DMS 273 (cell line): ENCODE data around the gene SRPK2.

Experiments used
- DNase-seq: peaks from one replicate; lab custom pipeline; 2025; ENCODE audit not compliant: unreplicated experiment; lab: John Stamatoyannopoulos, UW

SRPK2 gene

DNA sequence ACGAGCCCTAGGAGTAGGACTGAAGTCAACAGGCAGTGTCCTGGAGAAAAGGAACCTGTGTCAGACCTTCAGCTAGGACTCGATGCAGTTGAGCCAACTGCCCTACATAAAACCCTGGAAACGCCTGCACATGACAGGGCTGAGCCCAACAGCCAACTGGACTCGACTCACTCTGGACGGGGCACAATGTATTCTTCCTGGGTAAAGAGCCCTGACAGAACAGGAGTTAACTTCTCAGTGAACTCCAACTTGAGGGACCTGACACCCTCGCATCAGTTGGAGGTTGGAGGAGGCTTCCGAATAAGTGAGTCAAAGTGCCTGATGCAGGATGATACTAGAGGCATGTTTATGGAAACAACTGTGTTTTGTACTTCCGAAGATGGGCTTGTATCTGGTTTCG lies 281.3 kb downstream of the SRPK2 start:
- no peak for DNase-seq

DNA sequence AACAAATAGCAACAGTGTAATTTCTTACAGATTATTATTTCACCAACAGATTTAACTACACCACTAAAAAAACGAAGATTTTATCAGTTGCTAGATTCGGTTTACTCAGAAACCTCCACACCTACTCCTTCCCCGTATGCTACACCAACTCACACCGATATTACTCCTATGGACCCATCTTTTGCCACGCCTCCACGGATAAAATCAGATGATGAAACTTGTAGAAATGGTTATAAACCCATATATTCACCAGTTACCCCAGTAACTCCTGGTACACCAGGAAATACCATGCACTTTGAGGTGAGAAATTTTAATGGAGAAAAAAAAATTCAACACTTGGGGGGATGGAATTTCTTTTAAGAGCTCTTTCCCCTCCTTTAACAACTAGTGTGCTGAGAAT lies 282.2 kb downstream of the SRPK2 start:
- DNase-seq, result no peak

DNA sequence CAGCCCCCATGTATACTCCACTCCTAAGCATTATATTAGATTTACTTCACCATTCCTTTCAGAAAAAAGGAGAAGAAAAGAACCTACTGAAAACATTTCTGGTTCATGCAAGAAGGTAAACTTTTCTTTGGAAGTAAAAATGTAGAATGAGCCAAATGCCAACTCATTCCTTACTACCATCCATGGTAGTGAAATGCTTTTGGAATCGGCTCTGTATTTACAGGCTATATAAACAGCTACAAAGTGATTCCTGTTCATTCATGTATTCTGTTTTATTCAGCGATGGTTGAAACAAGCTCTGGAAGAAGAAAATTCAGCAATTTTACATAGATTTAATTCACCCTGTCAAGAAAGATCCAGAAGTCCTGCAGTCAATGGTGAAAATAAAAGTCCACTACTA lies 283.1 kb downstream of the SRPK2 start:
- no peak for DNase-seq

DNA sequence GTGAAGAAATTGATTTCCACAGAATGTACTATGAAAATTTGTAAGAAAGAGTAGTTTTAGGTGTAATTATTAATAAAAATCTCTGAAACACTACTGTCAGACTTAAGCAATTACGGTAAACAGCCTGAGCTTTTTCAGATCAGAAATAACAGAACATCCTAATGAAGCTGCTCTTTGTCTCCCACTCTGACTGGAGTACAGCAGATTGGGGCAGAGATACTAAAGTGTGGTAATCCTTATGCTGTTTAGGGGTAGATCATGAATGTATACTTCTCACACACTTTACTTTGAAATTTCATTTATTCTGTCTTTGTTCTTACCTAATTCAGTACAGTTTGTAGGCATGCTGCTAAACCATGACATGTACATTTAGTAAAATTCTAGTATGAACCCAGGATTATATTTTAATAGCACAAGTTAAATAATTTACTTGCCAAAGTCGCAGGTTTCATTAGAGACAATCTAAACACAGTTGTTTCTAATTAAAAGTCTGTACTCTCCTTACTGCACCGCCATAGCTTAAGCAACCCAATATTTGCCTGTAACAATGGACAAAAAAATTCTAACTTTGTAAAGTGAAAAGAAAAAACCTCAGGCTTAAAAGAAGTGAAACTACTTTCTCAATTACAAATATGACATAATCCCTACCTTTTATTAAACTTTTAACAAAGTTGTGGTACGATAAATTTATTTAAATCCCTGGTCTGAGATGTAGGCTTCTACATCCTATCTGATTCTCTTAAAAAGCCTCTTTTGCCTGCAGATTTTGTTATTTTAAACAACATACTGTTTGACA lies 286.0 kb downstream of the SRPK2 start:
- DNase-seq, result no peak

DNA sequence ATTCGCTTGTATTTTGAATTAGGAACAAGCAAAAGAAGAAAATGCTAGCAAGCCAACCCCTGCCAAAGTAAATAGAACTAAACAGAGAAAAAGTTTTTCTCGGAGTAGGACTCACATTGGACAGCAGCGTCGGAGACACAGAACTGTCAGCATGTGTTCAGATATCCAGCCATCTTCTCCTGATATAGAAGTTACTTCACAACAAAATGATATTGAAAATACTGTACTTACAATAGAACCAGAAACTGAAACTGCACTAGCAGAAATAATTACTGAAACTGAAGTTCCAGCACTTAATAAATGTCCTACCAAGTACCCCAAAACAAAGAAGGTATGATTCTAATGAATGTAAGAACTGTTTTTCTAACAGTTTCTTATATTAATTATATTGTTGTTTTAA lies 286.9 kb downstream of the SRPK2 start:
- no peak for DNase-seq

DNA sequence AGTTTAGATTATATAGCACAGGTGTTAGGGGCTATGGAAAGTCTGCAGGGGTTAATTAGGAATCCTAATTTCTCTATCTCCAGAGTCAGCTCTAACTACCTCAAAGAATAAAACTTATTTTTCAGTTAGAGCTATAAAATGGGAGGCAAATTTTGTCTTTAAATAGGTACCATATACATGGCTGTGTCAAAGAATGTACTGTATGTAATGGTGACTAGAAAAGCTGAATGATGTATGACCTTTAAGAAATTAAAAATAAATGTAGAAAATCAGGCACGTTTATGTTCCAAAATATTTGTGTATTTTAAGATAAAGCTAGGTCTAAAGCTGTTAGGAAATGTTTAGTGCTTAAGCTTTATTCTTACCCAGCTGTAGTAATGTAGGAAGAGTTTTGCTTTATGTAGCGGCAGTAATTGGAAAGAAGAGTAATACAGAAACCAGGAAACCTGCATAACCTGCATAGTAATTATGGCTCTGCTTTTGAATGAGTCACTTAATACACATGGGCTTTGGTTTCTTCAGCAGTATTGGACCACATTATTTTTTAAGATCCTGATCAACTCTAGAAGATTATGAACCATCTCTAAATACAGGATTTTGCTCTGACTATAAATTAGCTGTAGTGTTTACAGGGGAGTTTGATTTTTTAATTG lies 289.7 kb downstream of the SRPK2 start:
- no peak for DNase-seq

DNA sequence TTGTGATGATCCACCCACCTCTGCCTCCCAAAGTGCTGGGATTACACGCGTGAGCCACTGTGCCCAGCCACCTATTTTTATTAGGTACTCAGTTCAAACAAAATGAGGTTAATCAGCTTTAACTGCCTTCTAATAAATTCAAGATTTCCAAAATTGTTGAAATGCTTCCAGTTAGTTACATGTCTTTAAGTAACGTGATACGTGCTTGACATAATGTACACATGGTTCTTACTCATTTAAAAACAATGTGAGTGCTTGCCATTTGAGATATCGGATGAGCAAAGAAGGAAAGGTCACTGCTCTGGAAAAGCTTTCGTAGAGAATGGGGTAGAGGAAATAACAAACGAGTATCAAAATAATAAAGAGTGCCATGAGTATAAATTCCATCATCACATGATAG lies 291.1 kb downstream of the SRPK2 start:
- DNase-seq, result no peak

DNA sequence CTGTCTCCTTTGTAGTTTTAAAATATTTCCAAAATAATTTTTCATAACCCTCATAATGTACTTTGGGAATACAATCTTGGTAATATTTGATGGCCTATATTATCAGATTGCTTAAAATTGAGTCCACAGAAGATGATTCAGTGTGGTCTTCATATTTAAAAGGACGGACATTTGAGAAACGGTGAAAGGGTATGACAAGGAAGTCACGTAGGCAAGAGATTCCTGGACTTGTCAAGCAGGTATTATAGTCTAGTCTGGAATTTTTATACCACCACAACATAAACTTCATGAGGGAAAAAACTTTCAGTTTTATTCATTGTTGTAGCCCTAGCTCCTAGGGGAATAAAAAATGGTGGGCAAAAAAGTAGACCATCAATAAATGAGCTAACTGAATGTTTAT lies 292.4 kb downstream of the SRPK2 start:
- no peak for DNase-seq

DNA sequence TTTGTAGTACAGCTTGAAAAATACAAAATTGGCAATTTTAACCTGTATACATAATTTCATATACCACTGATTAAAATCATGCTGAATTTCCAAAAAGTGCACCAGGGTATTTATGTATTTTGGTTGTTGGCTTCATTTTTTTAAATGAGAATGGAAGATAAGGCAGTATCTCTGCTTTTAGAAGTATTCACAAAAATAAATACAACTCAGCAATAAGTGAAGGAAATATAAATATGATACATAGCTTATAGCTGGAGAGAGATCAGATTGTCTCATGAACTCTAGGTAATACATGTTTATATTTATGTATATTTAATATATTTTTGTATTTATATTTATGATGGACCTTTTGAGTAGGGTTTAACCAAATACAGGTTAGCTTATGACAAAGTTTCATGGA lies 293.8 kb downstream of the SRPK2 start:
- no peak for DNase-seq

DNA sequence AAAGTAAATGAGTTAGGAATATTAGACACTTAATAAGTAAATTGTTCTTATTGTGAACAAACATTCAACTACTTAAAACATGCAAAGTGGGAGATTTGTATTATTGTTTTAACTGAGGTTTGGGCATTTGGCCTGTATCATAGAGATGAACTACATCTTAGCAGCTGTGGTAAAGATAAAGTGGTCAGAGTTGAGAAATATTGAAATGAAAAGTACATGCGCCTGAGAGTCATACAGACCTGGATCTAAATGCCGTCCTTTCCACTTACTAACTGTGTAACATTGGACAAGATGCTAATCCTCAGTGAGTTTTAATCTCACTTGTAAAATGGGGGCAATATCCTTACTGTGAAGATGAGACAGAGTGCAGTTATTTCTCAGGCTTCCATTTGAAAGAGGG lies 300.3 kb downstream of the SRPK2 start:
- no peak for DNase-seq

DNA sequence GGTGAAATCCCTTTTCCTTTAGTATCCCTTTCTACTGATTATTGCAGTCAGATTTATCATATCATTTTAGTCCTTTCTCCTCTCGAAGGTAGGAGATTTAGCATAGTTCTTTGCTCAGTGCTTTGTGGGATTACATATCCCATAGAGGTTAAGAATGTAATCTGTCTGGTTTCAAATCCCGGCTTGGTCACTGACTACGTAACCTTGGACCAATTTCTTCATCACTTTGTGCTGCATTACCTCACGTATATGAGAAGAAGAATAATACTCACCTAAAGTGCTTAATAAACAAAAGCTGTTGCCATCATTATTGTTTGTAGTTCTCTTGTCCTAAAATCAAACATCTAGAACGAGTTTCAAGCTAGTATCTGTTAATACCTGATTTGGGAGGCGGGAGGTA lies 300.7 kb downstream of the SRPK2 start:
- no peak for DNase-seq

DNA sequence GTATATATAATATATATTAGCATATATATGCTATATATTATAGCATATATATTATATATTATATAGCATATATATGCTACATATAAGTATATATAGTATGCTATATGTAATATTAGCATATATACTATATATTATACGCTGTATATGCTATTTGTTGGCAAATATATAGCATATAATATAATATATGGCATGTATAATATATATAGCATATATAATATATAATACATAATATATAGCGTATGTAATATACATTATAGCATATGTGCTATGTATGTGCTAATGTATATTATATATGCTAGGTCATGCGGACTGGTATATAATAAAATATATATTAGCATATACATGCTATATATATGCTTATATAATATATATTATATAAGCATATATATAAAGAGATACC lies 301.9 kb downstream of the SRPK2 start:
- DNase-seq, result no peak

DNA sequence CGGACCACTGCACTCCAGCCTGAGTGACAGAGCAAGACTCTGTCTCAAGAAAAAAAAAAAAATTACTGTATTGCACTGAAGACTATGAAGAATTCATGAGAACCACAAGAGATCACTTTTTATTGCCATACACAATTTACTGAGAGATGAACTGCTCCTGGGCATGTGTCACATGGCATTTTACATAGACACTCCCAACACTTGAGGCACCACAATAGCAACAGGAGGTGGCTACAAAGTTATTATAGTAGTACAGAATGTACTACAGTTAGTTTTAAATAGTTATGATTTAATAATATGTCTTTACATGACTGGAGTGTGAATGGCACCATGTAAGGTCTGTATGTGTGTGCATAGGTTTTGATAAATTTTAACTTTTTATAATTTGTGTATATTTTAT lies 304.1 kb downstream of the SRPK2 start:
- DNase-seq, result no peak

DNA sequence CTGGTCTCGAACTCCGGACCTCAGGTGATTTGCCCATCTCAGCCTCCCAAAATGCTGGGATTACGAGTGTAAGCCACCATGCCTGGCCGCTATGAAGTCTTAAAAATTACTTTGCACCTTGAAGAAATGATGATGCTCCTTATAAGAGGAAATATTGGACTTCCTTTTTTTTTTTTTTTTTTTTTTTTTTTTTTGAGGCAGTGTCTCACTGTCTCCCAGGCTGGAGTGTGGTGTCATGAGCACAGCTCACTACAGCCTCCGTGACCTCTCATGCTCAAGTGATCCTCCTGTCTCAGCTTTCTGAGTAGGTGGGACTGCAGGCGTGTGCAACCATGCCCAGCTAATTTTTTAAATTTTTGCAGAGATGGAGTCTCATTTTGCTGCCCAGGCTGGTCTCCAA lies 309.4 kb downstream of the SRPK2 start:
- DNase-seq, result no peak

DNA sequence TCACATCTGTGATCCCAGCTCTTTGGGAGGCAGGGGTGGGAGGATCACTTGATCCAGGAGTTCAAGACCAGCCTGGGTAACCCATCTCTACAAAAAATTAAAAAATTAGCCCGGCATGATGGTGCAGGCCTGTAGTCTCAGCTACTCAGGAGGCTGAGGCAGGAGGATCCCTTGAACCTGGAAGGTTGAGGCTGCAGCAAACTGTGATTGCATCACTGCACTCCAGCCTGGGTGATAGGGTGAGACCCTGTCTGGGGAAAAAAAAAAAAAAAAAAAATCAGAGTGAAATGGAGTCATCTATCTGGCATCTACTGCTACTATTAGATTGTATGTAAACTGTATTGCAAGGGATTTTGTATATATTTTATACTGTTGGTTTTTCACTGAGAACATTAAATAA lies 315.6 kb downstream of the SRPK2 start:
- DNase-seq, result no peak

DNA sequence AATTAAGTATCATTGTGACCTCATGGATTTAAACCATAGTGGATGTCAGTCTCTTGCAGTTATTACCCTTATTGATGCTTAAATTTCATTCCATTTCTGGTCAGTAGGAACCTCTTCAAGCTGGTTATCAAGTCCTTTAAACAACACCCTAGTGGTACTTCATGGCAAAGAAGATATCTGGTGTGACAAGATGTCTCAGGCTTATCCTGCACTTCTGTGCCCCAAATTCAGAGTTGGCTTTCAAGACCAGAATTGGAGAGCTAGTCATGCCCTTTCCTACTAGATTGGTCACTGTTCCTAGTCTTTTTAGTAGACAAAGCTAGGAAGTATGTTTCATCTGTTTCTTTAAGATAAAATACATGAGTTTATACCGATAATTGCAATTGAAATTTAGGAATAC lies 319.8 kb downstream of the SRPK2 start:
- no peak for DNase-seq

DNA sequence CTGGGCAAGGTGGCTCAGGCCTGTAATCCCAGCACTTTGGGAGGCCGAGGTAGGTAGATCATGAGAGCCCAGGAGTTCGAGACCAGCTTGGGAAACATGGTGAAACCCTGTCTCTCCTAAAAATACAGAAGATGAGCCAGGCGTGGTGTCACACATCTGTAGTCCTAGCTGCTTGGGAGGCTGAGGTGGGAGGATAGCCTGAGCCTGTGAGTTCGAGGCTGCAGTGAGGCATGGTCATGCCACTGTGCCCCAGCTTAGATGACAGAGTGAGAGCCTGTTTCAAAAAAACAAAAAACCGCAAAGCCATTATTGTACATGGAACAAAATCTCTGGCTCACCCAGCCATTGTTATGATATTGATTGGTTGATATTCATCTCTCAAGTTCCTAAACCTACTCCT lies 321.0 kb downstream of the SRPK2 start:
- DNase-seq, result no peak
